ENCODE measurements around the gene TMTC1.

DNA sequence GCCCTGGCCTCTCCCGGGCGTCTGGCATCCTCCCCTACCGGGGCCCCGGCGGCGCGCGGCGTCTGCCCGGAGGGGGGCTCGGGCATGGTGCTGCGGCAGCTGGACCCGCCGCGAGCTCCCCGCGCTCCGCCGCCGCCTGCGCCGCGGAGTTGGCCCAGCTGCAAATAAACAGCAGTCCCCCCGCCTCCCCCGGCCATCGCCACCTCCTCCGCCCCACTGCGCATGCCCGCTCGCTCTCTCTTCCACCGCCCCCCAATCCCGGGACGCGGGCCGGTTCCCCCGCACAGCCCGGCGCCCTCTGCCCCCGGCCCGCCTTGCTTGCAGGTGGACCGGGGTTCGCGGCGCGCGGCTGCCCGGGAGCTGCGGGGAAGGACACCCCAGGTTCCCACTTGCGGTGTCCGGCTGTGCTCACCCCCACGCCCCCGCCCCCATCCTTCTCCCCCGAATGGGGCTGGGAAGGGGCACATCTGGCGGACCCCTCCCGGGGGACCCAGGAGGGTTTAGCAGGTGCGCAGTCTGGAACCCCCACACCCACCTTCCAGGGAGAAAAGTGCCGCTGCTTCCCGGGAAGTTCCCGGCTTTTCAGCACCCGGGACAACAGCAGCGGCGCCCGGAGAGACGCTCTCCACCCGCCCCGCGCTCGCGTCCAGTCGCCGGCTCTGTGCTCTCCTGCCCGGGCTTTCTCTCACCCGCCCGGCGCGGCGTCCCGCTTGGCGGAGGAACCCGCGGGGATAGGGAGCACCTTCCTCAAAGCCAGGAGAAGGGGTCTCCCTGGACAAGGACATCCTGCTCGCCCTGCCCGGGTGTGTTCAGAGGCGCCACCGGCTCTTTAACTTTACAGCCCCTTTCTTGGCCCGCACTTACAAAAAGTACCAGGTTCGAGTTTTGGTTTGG is at the start of gene TMTC1:
- TF ChIP-seq, protein P1, sequence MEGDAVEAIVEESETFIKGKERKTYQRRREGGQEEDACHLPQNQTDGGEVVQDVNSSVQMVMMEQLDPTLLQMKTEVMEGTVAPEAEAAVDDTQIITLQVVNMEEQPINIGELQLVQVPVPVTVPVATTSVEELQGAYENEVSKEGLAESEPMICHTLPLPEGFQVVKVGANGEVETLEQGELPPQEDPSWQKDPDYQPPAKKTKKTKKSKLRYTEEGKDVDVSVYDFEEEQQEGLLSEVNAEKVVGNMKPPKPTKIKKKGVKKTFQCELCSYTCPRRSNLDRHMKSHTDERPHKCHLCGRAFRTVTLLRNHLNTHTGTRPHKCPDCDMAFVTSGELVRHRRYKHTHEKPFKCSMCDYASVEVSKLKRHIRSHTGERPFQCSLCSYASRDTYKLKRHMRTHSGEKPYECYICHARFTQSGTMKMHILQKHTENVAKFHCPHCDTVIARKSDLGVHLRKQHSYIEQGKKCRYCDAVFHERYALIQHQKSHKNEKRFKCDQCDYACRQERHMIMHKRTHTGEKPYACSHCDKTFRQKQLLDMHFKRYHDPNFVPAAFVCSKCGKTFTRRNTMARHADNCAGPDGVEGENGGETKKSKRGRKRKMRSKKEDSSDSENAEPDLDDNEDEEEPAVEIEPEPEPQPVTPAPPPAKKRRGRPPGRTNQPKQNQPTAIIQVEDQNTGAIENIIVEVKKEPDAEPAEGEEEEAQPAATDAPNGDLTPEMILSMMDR (IDR thresholded peaks at IDR 0.05; ENCODE audit: low read length): no peak
- no peak for TF ChIP-seq EZH2 (IDR thresholded peaks at IDR 0.05; ENCODE audit: borderline replicate concordance, low read length)

All from OCI-LY1 (cell line).